ENCODE results near the gene OPCML. TPM values are rescaled to one million over a fixed set of nuclear protein-coding genes. Genes with fewer than 3 reads are reported as not detected.

The OPCML gene
- total RNA-seq, 5 donors from 2014 or later (not counting 1 experiment from before 2014, with no cell fraction given) = not detected

- no peak for DNase-seq
- H3K9me3 ChIP-seq = no peaks in the 10 kb centered on the region
- no peak for ATAC-seq (replicated peaks in 1 of 4)
- H3K4me3 ChIP-seq (ENCODE audit: control insufficient read depth in 1 of 2, extremely low read depth in 1 of 2, low read length in 1 of 2) = no peak overlapping the region
- no peaks in the 10 kb centered on the region for H3K36me3 Mint-ChIP-seq
- no peaks in the 10 kb centered on the region for H3K27me3 Mint-ChIP-seq
- no peak overlapping the region for H3K27ac Mint-ChIP-seq
- ChIA-PET POLR2A (no interaction called here), CTCF (no interaction called here)
- H3K4me1 Mint-ChIP-seq = no peaks in the 10 kb centered on the region
- no peak overlapping the region for H3K4me3 Mint-ChIP-seq
- H3K36me3 ChIP-seq (ENCODE audit: control insufficient read depth in 2 of 2, extremely low read depth in 1 of 2, insufficient read depth in 1 of 2, low read length in 1 of 2) = no peaks in the 10 kb centered on the region
- H3K4me1 ChIP-seq (ENCODE audit: control insufficient read depth in 1 of 2, extremely low read depth in 1 of 2, insufficient read depth in 2 of 2, low read length in 2 of 2) = no peaks in the 10 kb centered on the region
- peaks cover 0 to 13% (median 0%) of the 10 kb centered on the region in 3 donors for H3K9me3 Mint-ChIP-seq
- no CpG with 5 or more reads among the region's 2 CpGs for whole genome bisulfite sequencing (ENCODE audit: insufficient coverage)
- H3K27ac ChIP-seq (ENCODE audit: low read length) = no peak overlapping the region
- no peaks in the 10 kb centered on the region for H3K27me3 ChIP-seq (replicated peaks in 1 of 2; ENCODE audit: control insufficient read depth in 2 of 2, extremely low read depth in 1 of 2, insufficient read depth in 2 of 2, low read length in 1 of 2)
Observed at GRCh38 chr11:132587716-132588115, 944.6 kb downstream of the OPCML start.

- H3K9me3 Mint-ChIP-seq = peaks cover 0 to 10% (median 2%) of the 10 kb centered on the region in 3 donors
- Histone ChIP-seq H3K27me3 (replicated peaks in 1 of 2; ENCODE audit: control insufficient read depth in 2 of 2, extremely low read depth in 1 of 2, insufficient read depth in 2 of 2, low read length in 1 of 2) (no peaks in the 10 kb centered on the region), H3K4me3 (ENCODE audit: control insufficient read depth in 1 of 2, extremely low read depth in 1 of 2, low read length in 1 of 2) (no peak overlapping the region), H3K4me1 (ENCODE audit: control insufficient read depth in 1 of 2, extremely low read depth in 1 of 2, insufficient read depth in 2 of 2, low read length in 2 of 2) (no peaks in the 10 kb centered on the region), H3K36me3 (ENCODE audit: control insufficient read depth in 2 of 2, extremely low read depth in 1 of 2, insufficient read depth in 1 of 2, low read length in 1 of 2) (no peaks in the 10 kb centered on the region), H3K9me3 (no peaks in the 10 kb centered on the region), H3K27ac (ENCODE audit: low read length) (no peak overlapping the region)
- CTCF ChIA-PET = no interaction called here
- no peaks in the 10 kb centered on the region for H3K4me1 Mint-ChIP-seq
- H3K36me3 Mint-ChIP-seq = no peaks in the 10 kb centered on the region
- no peak overlapping the region for H3K27ac Mint-ChIP-seq
- WGBS (ENCODE audit: insufficient coverage) = 94% methylated on average over 2 of the region's 2 CpGs
- H3K4me3 Mint-ChIP-seq = no peak overlapping the region
- no peak for DNase-seq
- H3K27me3 Mint-ChIP-seq = no peaks in the 10 kb centered on the region
- no peak for ATAC-seq (replicated peaks in 1 of 4)
- POLR2A ChIA-PET = no interaction called here
Observed at GRCh38 chr11:132586801-132587200, 945.5 kb downstream of the OPCML start.

GRCh38 chr11:132579634-132580327 lies 952.5 kb downstream of the OPCML start:
- H3K9me3 Mint-ChIP-seq = peaks cover 4 to 11% (median 11%) of the 10 kb centered on the region in 3 donors
- H3K27ac ChIP-seq (ENCODE audit: low read length) = no peak overlapping the region
- ChIA-PET CTCF (no interaction called here), POLR2A (no interaction called here)
- H3K4me3 Mint-ChIP-seq = no peak overlapping the region
- H3K36me3 Mint-ChIP-seq = no peaks in the 10 kb centered on the region
- DNase-seq (no peak), ATAC-seq (replicated peaks in 1 of 4) (no peak)
- no peaks in the 10 kb centered on the region for H3K27me3 ChIP-seq (replicated peaks in 1 of 2; ENCODE audit: control insufficient read depth in 2 of 2, extremely low read depth in 1 of 2, insufficient read depth in 2 of 2, low read length in 1 of 2)
- H3K4me1 ChIP-seq (ENCODE audit: control insufficient read depth in 1 of 2, extremely low read depth in 1 of 2, insufficient read depth in 2 of 2, low read length in 2 of 2) = no peaks in the 10 kb centered on the region
- H3K9me3 ChIP-seq = no peaks in the 10 kb centered on the region
- H3K4me1 Mint-ChIP-seq = no peaks in the 10 kb centered on the region
- H3K4me3 ChIP-seq (ENCODE audit: control insufficient read depth in 1 of 2, extremely low read depth in 1 of 2, low read length in 1 of 2) = no peak overlapping the region
- H3K36me3 ChIP-seq (ENCODE audit: control insufficient read depth in 2 of 2, extremely low read depth in 1 of 2, insufficient read depth in 1 of 2, low read length in 1 of 2) = no peaks in the 10 kb centered on the region
- WGBS (ENCODE audit: insufficient coverage) = 80% methylated on average over 1 of the region's 10 CpGs
- no peaks in the 10 kb centered on the region for H3K27me3 Mint-ChIP-seq
- H3K27ac Mint-ChIP-seq = no peak overlapping the region

- ATAC-seq (replicated peaks in 1 of 4) (no peak), DNase-seq (no peak)
- no peaks in the 10 kb centered on the region for H3K27me3 Mint-ChIP-seq
- H3K27ac Mint-ChIP-seq = no peak overlapping the region
- no peaks in the 10 kb centered on the region for H3K36me3 ChIP-seq (ENCODE audit: control insufficient read depth in 2 of 2, extremely low read depth in 1 of 2, insufficient read depth in 1 of 2, low read length in 1 of 2)
- POLR2A ChIA-PET = no interaction called here
- H3K4me3 ChIP-seq (ENCODE audit: control insufficient read depth in 1 of 2, extremely low read depth in 1 of 2, low read length in 1 of 2) = no peak overlapping the region
- no peaks in the 10 kb centered on the region for H3K36me3 Mint-ChIP-seq
- no peaks in the 10 kb centered on the region for H3K27me3 ChIP-seq (replicated peaks in 1 of 2; ENCODE audit: control insufficient read depth in 2 of 2, extremely low read depth in 1 of 2, insufficient read depth in 2 of 2, low read length in 1 of 2)
- CTCF ChIA-PET = no interaction called here
- H3K27ac ChIP-seq (ENCODE audit: low read length) = no peak overlapping the region
- peaks cover 4 to 12% (median 11%) of the 10 kb centered on the region in 3 donors for H3K9me3 Mint-ChIP-seq
- H3K4me1 Mint-ChIP-seq = no peaks in the 10 kb centered on the region
- WGBS (ENCODE audit: insufficient coverage) = 100% methylated on average over 1 of the region's 3 CpGs
- no peaks in the 10 kb centered on the region for H3K9me3 ChIP-seq
- H3K4me3 Mint-ChIP-seq = no peak overlapping the region
- H3K4me1 ChIP-seq (ENCODE audit: control insufficient read depth in 1 of 2, extremely low read depth in 1 of 2, insufficient read depth in 2 of 2, low read length in 2 of 2) = no peaks in the 10 kb centered on the region
Observed at GRCh38 chr11:132579136-132579535, 953.2 kb downstream of the OPCML start.

GRCh38 chr11:132578580-132578979 lies 953.7 kb downstream of the OPCML start:
- no peak overlapping the region for H3K27ac ChIP-seq (ENCODE audit: low read length)
- no CpG with 5 or more reads among the region's 1 CpG for WGBS (ENCODE audit: insufficient coverage)
- CTCF ChIA-PET = interaction anchor here in 1 of 2 donors (0.6 kb wide), 1 partner anchor 12 kb away, joined by 4 read pairs; no protein-coding TSS in a partner anchor
- DNase-seq (no peak), ATAC-seq (replicated peaks in 1 of 4) (no peak)
- no peak overlapping the region for H3K4me3 Mint-ChIP-seq
- H3K4me3 ChIP-seq (ENCODE audit: control insufficient read depth in 1 of 2, extremely low read depth in 1 of 2, low read length in 1 of 2) = no peak overlapping the region
- H3K9me3 ChIP-seq = no peaks in the 10 kb centered on the region
- H3K27ac Mint-ChIP-seq = no peak overlapping the region
- no peaks in the 10 kb centered on the region for H3K4me1 ChIP-seq (ENCODE audit: control insufficient read depth in 1 of 2, extremely low read depth in 1 of 2, insufficient read depth in 2 of 2, low read length in 2 of 2)
- H3K27me3 Mint-ChIP-seq = no peaks in the 10 kb centered on the region
- H3K36me3 Mint-ChIP-seq = no peaks in the 10 kb centered on the region
- H3K9me3 Mint-ChIP-seq = peaks cover 4 to 18% (median 11%) of the 10 kb centered on the region in 3 donors
- H3K4me1 Mint-ChIP-seq = no peaks in the 10 kb centered on the region
- POLR2A ChIA-PET = no interaction called here
- H3K36me3 ChIP-seq (ENCODE audit: control insufficient read depth in 2 of 2, extremely low read depth in 1 of 2, insufficient read depth in 1 of 2, low read length in 1 of 2) = no peaks in the 10 kb centered on the region
- no peaks in the 10 kb centered on the region for H3K27me3 ChIP-seq (replicated peaks in 1 of 2; ENCODE audit: control insufficient read depth in 2 of 2, extremely low read depth in 1 of 2, insufficient read depth in 2 of 2, low read length in 1 of 2)

GRCh38 chr11:132576706-132577105 lies 955.6 kb downstream of the OPCML start:
- ChIA-PET POLR2A (no interaction called here), CTCF (interaction anchor here in 1 of 2 donors (0.7 kb wide), 1 partner anchor 89 kb away, joined by 3 read pairs; no protein-coding TSS in a partner anchor)
- Mint-ChIP-seq H3K36me3 (no peaks in the 10 kb centered on the region), H3K9me3 (peaks cover 4 to 27% (median 12%) of the 10 kb centered on the region in 3 donors), H3K27me3 (no peaks in the 10 kb centered on the region), H3K4me3 (no peak overlapping the region), H3K4me1 (no peaks in the 10 kb centered on the region), H3K27ac (no peak overlapping the region)
- Histone ChIP-seq H3K27ac (ENCODE audit: low read length) (no peak overlapping the region), H3K36me3 (ENCODE audit: control insufficient read depth in 2 of 2, extremely low read depth in 1 of 2, insufficient read depth in 1 of 2, low read length in 1 of 2) (no peaks in the 10 kb centered on the region), H3K9me3 (no peaks in the 10 kb centered on the region), H3K4me1 (ENCODE audit: control insufficient read depth in 1 of 2, extremely low read depth in 1 of 2, insufficient read depth in 2 of 2, low read length in 2 of 2) (no peaks in the 10 kb centered on the region), H3K27me3 (replicated peaks in 1 of 2; ENCODE audit: control insufficient read depth in 2 of 2, extremely low read depth in 1 of 2, insufficient read depth in 2 of 2, low read length in 1 of 2) (no peaks in the 10 kb centered on the region), H3K4me3 (ENCODE audit: control insufficient read depth in 1 of 2, extremely low read depth in 1 of 2, low read length in 1 of 2) (no peak overlapping the region)
- no peak for ATAC-seq (replicated peaks in 1 of 4)
- DNase-seq = no peak
- 83% methylated on average over 2 of the region's 3 CpGs for WGBS (ENCODE audit: insufficient coverage)
